Ovary (tissue), 3 donors: ENCODE data around the gene ARNT2.

Experiments
- CTCF ChIP-seq, 3 donors: fragments of 450-650 bp in 2 of 3; fragments of 200-600 bp in 1 of 3; IDR thresholded peaks; one replicate each; pipeline versions ENCODE4 v1.5.1 to v1.8.0; 2016 to 2022; ENCODE audit warnings: antibody characterized with exemption in 3 of 3, mild to moderate bottlenecking in 1 of 3
- EP300 ChIP-seq: sonication (generic); formaldehyde crosslinking; IDR thresholded peaks from one replicate; pipeline ENCODE4 v1.6.1; 2017; ENCODE audit warnings: antibody characterized with exemption
- POLR2A ChIP-seq: fragments of 450-650 bp; IDR thresholded peaks from one replicate; pipeline ENCODE4 v1.6.1; 2017; ENCODE audit warnings: antibody characterized with exemption, mild to moderate bottlenecking, moderate library complexity
- donor health status: DM: no; HTN: no; CAD: no.

GRCh38 chr15:80550908-80551260, 146.7 kb downstream of the ARNT2 start:
- no peak for TF ChIP-seq EP300
- TF ChIP-seq CTCF (IDR thresholded peaks at IDR 0.05), result no peak
- no peak for TF ChIP-seq POLR2A
